Cardiac fibroblast (primary cell): Measurements from ENCODE around the gene AK4.

Source experiments
- DNase-seq, 2 donors: peaks; one replicate each; pipeline versions ENCODE4 v3.0.0 to v3.0.0-alpha.2; 2010; ENCODE audit warnings: low read depth in 2 of 2
- H3K4me3 ChIP-seq, 2 donors: replicated peaks in 1 of 2; 1 replicate in 1 of 2; 2 replicates in 1 of 2; pipeline ENCODE4 v1.5.1; 2011; ENCODE audit warnings: low read depth in 2 of 2, low read length in 2 of 2, mild to moderate bottlenecking in 2 of 2, moderate library complexity in 1 of 2
- TF ChIP-seq, protein P1 (sequence below): IDR thresholded peaks from one replicate; pipeline ENCODE4 v1.5.1; 2011; ENCODE audit warnings: low read depth, mild to moderate bottlenecking, low read length, inconsistent platforms

AK4 gene

GRCh38 chr1:65164633-65165032, 16.6 kb downstream of the AK4 start:
- TF ChIP-seq, protein P1, sequence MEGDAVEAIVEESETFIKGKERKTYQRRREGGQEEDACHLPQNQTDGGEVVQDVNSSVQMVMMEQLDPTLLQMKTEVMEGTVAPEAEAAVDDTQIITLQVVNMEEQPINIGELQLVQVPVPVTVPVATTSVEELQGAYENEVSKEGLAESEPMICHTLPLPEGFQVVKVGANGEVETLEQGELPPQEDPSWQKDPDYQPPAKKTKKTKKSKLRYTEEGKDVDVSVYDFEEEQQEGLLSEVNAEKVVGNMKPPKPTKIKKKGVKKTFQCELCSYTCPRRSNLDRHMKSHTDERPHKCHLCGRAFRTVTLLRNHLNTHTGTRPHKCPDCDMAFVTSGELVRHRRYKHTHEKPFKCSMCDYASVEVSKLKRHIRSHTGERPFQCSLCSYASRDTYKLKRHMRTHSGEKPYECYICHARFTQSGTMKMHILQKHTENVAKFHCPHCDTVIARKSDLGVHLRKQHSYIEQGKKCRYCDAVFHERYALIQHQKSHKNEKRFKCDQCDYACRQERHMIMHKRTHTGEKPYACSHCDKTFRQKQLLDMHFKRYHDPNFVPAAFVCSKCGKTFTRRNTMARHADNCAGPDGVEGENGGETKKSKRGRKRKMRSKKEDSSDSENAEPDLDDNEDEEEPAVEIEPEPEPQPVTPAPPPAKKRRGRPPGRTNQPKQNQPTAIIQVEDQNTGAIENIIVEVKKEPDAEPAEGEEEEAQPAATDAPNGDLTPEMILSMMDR, result no peak
- no peak overlapping the region for H3K4me3 ChIP-seq
- DNase-seq, result peak; percentile 56 to 81

DNA sequence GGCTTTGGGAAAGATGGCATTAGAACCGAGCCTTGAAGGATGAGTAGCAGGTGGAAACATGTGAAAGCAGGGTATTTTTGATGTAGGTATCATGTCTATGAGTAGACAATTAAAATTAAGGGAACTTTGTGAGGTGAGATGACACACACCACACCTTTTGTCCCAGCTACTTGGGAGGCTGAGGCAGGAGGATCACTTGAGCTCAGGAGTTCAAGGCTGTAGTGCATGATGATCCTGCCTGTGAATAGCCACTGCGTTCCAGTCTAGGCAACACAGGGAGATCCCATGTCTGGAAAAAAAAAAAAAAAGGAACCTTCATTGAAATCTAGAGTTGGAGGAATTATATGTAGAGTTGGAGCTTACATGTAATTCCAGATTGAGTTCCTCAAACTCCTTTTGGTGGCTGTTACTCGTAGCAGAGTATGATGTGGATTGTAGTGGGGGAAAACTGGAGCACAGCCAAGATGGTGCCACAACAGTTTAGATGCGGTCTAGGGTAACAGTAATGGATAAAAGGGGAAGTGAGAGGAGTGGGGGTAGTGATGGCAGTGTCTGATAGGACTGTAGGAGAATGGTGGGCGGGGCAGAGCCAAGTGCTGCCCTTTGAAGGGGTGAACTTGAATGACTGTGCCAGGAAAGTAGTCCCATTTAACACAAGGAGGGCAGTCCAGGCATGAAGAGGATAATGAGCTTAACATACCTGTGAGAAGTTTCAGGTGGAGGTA, 17.4 kb downstream of the AK4 start:
- TF ChIP-seq, protein P1, result no peak
- DNase-seq, result no peak

DNA sequence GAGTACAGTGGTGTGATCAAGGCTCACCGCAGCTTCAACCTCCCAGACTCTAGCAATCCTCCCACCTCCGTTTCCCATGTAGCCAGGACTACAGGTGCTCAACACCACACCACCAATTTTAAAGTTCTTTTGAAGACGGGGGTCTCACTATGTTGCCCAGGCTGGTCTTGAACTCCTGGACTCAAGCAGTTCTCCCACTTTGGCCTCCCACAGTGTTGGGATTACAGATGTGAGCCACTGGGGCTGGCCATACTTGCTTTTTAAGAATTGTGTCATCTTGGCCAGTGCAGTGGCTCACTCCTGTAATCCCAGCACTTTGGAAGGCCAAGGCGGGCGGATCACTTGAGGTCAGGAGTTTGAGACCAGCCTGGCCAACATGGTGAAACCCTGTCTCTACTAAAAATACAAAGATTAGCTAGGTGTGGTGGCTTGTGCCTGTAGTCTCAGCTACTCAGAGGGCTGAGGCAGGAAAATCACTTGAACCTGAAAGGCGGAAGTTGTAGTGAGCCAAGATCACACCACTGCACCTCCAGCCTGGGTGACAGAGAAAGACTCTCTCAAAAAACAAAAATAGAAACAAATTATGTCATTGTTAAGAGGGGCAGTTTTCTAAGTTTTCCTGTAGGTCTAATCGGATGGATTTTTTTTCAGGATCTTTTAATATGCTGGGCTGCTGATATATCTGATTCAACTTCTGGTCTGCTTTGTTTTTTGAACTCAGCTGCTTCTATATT, 18.7 kb downstream of the AK4 start:
- no peak overlapping the region for H3K4me3 ChIP-seq
- DNase-seq, result no peak

More for the DNA sequence above, 17.4 kb downstream of the AK4 start:
- no peak overlapping the region for H3K4me3 ChIP-seq

DNA sequence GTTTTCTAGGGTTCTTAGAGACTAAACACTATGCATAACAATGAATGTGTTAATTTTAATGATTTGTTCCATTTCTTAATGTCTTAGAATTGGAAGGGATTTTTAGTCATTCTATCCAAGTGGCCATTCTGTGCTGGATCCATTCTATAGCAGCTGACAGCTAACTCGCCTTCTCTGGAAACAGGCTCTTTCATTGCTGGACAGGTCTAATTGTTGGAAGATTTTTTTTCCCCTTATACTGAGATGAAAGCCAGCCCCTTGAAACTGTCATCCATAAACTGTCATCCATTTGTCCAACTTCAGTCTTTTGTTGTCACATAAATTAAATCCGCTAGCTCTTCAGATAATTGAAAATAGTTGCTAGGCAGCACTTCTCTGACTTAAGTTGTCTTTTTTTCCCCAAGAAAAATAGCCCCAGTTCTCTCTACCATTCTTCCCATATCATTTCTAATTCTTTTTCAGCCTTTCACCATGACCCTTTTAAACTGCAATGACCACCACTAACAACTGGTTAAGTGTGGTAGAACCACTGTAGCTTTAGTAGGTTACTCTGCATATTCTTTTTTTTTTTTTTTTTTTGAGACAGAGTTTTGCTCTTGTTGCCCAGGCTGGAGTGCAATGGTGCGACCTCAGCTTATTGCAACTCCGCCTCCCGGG, 19.7 kb downstream of the AK4 start:
- DNase-seq, result no peak
- no peak overlapping the region for H3K4me3 ChIP-seq
- TF ChIP-seq, protein P1, result no peak

More for the DNA sequence above, 18.7 kb downstream of the AK4 start:
- TF ChIP-seq, protein P1, result no peak

- H3K4me3 ChIP-seq, result no peak overlapping the region
- no peak for DNase-seq
- TF ChIP-seq, protein P1, result no peak
These were observed 20.9 kb downstream of the AK4 start for GRCh38 chr1:65168867-65169266.

GRCh38 chr1:65170511-65171142, 22.6 kb downstream of the AK4 start:
- DNase-seq, result peak; percentile 69 to 77
- H3K4me3 ChIP-seq, result no peak overlapping the region
- TF ChIP-seq, protein P1, result no peak
